ENCODE measurements around the gene FER. TPM values are rescaled to one million over a fixed set of nuclear protein-coding genes. Genes with fewer than 3 reads are reported as not detected.

Gene FER
- total RNA-seq, 2 experiments from 2014 or later, result 14.2 to 15.9 TPM

- ATAC-seq (ENCODE audit: poor library complexity) (no peak), DNase-seq (no peak)
- CTCF ChIA-PET, result no interaction called here
Measured at GRCh38 chr5:109063223-109063622, 315.5 kb downstream of the FER start.

GRCh38 chr5:109076741-109077140, 329.0 kb downstream of the FER start:
- H3K4me3 ChIP-seq (ENCODE audit: low read length), result no peak overlapping the region
- ChIA-PET POLR2A (no interaction called here), CTCF (no interaction called here)
- H3K4me1 ChIP-seq (ENCODE audit: insufficient read depth, low read length), result no peaks in the 10 kb centered on the region
- ATAC-seq (ENCODE audit: poor library complexity) (no peak), DNase-seq (no peak)
- no peaks in the 10 kb centered on the region for H3K36me3 ChIP-seq (ENCODE audit: insufficient read depth, low read length)
- no peaks in the 10 kb centered on the region for H3K27me3 Mint-ChIP-seq
- no peaks in the 10 kb centered on the region for H3K27me3 ChIP-seq (ENCODE audit: control insufficient read depth in 1 of 2, insufficient read depth in 2 of 2, low read length in 2 of 2)
- intact Hi-C loops (cut with DNase I, micrococcal nuclease), result no loop called here
- no peaks in the 10 kb centered on the region for H3K36me3 Mint-ChIP-seq (ENCODE audit: low read depth)
- no peak overlapping the region for H3K27ac Mint-ChIP-seq
- no peak overlapping the region for H3K27ac ChIP-seq (ENCODE audit: low read depth in 1 of 2, low read length in 2 of 2)
- H3K9me3 ChIP-seq (ENCODE audit: control insufficient read depth in 1 of 2, insufficient read depth in 1 of 2, low read length in 2 of 2), result no peaks in the 10 kb centered on the region
- no peak overlapping the region for H3K4me3 Mint-ChIP-seq
- H3K9me3 Mint-ChIP-seq, result no peaks in the 10 kb centered on the region
- TF ChIP-seq CTCF (IDR thresholded peaks at IDR 0.05), result no peak
- no peaks in the 10 kb centered on the region for H3K4me1 Mint-ChIP-seq (ENCODE audit: low read depth)

More at GRCh38 chr5:109063223-109063622, 315.5 kb downstream of the FER start:
- H3K27ac Mint-ChIP-seq, result no peak overlapping the region
- no peaks in the 10 kb centered on the region for H3K27me3 Mint-ChIP-seq
- no peaks in the 10 kb centered on the region for H3K4me1 Mint-ChIP-seq (ENCODE audit: low read depth)
- H3K9me3 Mint-ChIP-seq, result no peaks in the 10 kb centered on the region
- no peak overlapping the region for H3K4me3 Mint-ChIP-seq
- no peak overlapping the region for H3K27ac ChIP-seq (ENCODE audit: low read depth in 1 of 2, low read length in 2 of 2)
- H3K36me3 ChIP-seq (ENCODE audit: insufficient read depth, low read length), result no peaks in the 10 kb centered on the region
- POLR2A ChIA-PET, result no interaction called here
- intact Hi-C loops (cut with DNase I, micrococcal nuclease), result no loop called here
- H3K27me3 ChIP-seq (ENCODE audit: control insufficient read depth in 1 of 2, insufficient read depth in 2 of 2, low read length in 2 of 2), result no peaks in the 10 kb centered on the region
- TF ChIP-seq CTCF (IDR thresholded peaks at IDR 0.05), result no peak
- no peaks in the 10 kb centered on the region for H3K36me3 Mint-ChIP-seq (ENCODE audit: low read depth)
- H3K4me1 ChIP-seq (ENCODE audit: insufficient read depth, low read length), result no peaks in the 10 kb centered on the region
- H3K9me3 ChIP-seq (ENCODE audit: control insufficient read depth in 1 of 2, insufficient read depth in 1 of 2, low read length in 2 of 2), result no peaks in the 10 kb centered on the region
- H3K4me3 ChIP-seq (ENCODE audit: low read length), result no peak overlapping the region

- H3K4me1 Mint-ChIP-seq (ENCODE audit: low read depth), result no peaks in the 10 kb centered on the region
- TF ChIP-seq CTCF (IDR thresholded peaks at IDR 0.05), result no peak
- Histone ChIP-seq H3K4me3 (ENCODE audit: low read length) (no peak overlapping the region), H3K27me3 (ENCODE audit: control insufficient read depth in 1 of 2, insufficient read depth in 2 of 2, low read length in 2 of 2) (no peaks in the 10 kb centered on the region), H3K27ac (ENCODE audit: low read depth in 1 of 2, low read length in 2 of 2) (no peak overlapping the region), H3K9me3 (ENCODE audit: control insufficient read depth in 1 of 2, insufficient read depth in 1 of 2, low read length in 2 of 2) (no peaks in the 10 kb centered on the region), H3K4me1 (ENCODE audit: insufficient read depth, low read length) (no peaks in the 10 kb centered on the region), H3K36me3 (ENCODE audit: insufficient read depth, low read length) (no peaks in the 10 kb centered on the region)
- H3K27ac Mint-ChIP-seq, result no peak overlapping the region
- H3K27me3 Mint-ChIP-seq, result no peaks in the 10 kb centered on the region
- H3K36me3 Mint-ChIP-seq (ENCODE audit: low read depth), result no peaks in the 10 kb centered on the region
- no peaks in the 10 kb centered on the region for H3K9me3 Mint-ChIP-seq
- no peak for DNase-seq
- POLR2A ChIA-PET, result no interaction called here
- H3K4me3 Mint-ChIP-seq, result no peak overlapping the region
- CTCF ChIA-PET, result no interaction called here
- intact Hi-C loops (cut with DNase I, micrococcal nuclease), result no loop called here
- no peak for ATAC-seq (ENCODE audit: poor library complexity)
Measured at GRCh38 chr5:109078448-109078847, 330.8 kb downstream of the FER start.
